SH-SY5Y (cell line): ENCODE measurements around the gene PRPH.

Source experiments
- GATA2 ChIP-seq: IDR thresholded peaks from 2 replicates; pipeline ENCODE4 v1.6.1; 2011; ENCODE audit warnings: mild to moderate bottlenecking, low read depth, low read length
- GATA3 ChIP-seq: IDR thresholded peaks from 2 replicates; pipeline ENCODE4 v1.6.1; 2011; ENCODE audit warnings: low read depth, mild to moderate bottlenecking, low read length, moderate library complexity

- no peak for TF ChIP-seq GATA3
- no peak for TF ChIP-seq GATA2
Observed at GRCh38 chr12:49332891-49333371, 38.0 kb downstream of the PRPH start.
